GM10248 (cell line): ENCODE results near the gene LSMEM2.

Source experiments
- CTCF ChIA-PET: fragments of 300-600 bp; sonication (Branson Sonifier 250); formaldehyde crosslinking; extraction: SDS; loops from one replicate; lab custom pipeline; 2021; ENCODE audit warnings: antibody characterized with exemption; lab: Yijun Ruan, JAX
- POLR2A ChIA-PET: fragments of 350-650 bp; sonication (Branson Sonifier 250); formaldehyde crosslinking; extraction: SDS; loops from one replicate; lab custom pipeline; 2020; ENCODE audit warnings: antibody characterized with exemption; lab: Yijun Ruan, JAX
- DNase-seq: peaks from one replicate; pipeline ENCODE4 v3.0.0; 2012; ENCODE audit errors: extremely low spot score
- TF ChIP-seq, protein P1 (sequence below): IDR thresholded peaks from 2 replicates; pipeline ENCODE4 v1.5.1; 2012; ENCODE audit warnings: mild to moderate bottlenecking, low read depth; ENCODE audit errors: extremely low read depth, missing control alignments, control extremely low read depth

LSMEM2 gene

GRCh38 chr3:50331364-50331907, 52.5 kb downstream of the LSMEM2 start:
- ChIA-PET POLR2A (interaction anchor here (0.6 kb wide), 1 partner anchor 937 kb away, joined by 5 read pairs; no protein-coding TSS in a partner anchor), CTCF (interaction anchor here (1.3 to 1.5 kb wide), 2 partner anchors 16 to 71 kb away, joined by 4 read pairs; no protein-coding TSS in a partner anchor)
- TF ChIP-seq, protein P1, sequence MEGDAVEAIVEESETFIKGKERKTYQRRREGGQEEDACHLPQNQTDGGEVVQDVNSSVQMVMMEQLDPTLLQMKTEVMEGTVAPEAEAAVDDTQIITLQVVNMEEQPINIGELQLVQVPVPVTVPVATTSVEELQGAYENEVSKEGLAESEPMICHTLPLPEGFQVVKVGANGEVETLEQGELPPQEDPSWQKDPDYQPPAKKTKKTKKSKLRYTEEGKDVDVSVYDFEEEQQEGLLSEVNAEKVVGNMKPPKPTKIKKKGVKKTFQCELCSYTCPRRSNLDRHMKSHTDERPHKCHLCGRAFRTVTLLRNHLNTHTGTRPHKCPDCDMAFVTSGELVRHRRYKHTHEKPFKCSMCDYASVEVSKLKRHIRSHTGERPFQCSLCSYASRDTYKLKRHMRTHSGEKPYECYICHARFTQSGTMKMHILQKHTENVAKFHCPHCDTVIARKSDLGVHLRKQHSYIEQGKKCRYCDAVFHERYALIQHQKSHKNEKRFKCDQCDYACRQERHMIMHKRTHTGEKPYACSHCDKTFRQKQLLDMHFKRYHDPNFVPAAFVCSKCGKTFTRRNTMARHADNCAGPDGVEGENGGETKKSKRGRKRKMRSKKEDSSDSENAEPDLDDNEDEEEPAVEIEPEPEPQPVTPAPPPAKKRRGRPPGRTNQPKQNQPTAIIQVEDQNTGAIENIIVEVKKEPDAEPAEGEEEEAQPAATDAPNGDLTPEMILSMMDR: no peak
- DNase-seq: no peak

DNA sequence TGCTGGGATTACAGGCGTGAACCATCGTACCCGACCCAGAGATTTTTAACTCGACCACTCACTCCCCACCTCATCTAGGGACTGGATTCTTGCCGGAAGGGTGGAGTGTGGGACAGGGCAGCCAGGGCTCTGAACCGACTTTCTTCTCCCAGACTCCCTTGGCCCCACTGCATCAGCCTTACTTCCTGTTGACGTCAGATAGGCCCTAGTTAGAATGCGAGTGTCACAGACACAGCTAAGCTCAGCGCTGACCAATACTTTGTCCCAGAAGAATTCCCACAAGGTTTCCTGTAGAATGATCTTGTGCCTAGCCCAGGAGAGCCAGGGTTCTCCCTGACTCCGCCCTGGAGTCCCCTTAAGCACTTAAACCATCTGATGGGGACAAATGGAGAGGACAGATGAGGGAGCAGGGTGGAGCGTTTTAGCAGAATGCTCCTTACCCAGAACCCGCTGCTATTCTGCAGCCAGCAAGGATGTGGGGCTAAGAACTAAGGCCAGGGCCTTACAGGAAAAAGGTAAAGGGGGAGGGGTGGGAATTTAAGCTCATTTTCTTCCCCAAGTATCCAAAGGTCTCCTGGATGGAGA, 54.9 kb downstream of the LSMEM2 start:
- ChIA-PET CTCF (interaction anchor here (1.0 to 2.3 kb wide), 4 partner anchors 9 to 87 kb away, joined by 3 to 12 read pairs (median 5); no protein-coding TSS in a partner anchor), POLR2A (no interaction called here)
- no peak for DNase-seq
- TF ChIP-seq, protein P1: no peak

- TF ChIP-seq, protein P1: no peak
- POLR2A ChIA-PET: no interaction called here
- no peak for DNase-seq
- CTCF ChIA-PET: interaction anchor here (1.0 to 2.3 kb wide), 4 partner anchors 10 to 88 kb away, joined by 3 to 12 read pairs (median 5); no protein-coding TSS in a partner anchor
These were observed 55.6 kb downstream of the LSMEM2 start for GRCh38 chr3:50334339-50335075.

DNA sequence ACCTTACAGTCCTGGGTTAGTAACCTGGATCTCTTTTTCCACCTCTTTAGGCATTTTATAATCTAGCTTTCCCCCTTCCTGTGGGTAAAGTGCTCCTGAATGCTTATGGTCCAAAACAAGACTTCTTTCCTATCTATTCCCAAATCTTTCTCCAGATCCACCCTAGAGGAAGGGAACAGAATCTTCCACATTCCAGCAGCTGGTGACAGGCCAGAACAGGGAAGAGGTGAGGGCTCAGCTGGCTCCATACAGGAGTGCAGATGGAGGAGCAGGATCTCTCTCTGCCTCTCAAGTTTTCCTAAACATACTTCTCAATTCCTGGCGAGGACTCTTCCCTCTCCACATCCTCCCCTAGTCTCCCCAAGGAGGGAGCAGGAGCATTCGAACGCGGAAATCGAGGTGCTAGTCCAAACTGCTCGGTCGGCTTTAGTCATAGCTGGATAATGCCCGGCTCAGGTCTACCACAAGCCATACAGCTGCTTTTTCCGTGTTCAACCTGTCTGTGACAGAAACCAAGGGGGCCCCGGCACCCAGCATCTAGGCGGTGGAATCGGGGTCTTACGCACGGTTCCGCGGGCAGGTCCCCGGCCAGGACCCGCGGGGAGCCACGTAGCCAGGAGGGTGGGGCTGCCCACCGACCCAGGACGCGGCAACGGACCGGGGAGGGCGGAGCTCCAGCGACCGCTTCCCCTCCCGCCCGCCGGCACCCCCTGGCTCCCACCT, 57.7 kb downstream of the LSMEM2 start:
- ChIA-PET POLR2A (interaction anchor here (0.6 to 2.8 kb wide), 7 partner anchors 8 to 45 kb away, joined by 3 to 30 read pairs (median 4); partner anchors contain the start of genes CYB561D2, HYAL3, NAA80 and NPRL2), CTCF (interaction anchor here (0.9 to 6.6 kb wide), 17 partner anchors 9 to 1098 kb away, joined by 3 to 55 read pairs (median 4); partner anchors contain the start of genes CYB561D2, HYAL2, HYAL3 and NAA80)
- TF ChIP-seq, protein P1: no peak
- DNase-seq: no peak

DNA sequence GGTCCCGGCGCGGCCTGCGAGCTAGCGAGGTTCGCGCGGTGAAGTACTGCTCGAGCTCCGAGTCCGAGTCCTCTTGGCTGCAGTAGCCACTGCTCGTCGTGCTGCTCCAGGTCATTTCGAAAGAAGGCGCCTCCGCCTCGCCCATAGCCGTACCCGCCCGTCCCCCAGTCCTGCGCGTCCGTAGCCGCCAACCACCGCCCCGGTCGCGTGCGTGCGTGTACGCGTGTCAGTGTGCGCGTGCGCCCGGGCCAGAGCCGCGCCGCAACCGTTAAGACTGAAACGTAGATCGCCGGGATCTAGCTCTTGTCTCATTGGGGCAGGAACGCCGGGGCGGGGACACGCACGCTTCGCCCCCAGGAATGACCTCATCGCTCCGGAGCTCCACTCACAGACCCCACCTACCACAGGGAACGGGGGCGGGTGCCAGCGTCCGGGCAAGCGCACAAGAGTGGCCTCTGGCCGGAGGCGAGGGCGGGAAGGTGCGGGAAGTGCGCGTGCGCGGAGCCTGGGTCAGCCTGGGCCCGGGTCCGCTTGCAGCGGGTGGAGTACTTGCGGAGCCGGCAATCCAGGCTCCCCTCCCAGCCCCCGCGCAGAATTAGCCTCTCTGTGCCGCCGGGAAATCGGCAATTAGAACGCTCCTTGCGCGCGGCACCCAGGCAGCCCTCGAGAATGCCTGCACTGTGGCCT, 58.4 kb downstream of the LSMEM2 start:
- ChIA-PET CTCF (interaction anchor here (0.9 to 6.6 kb wide), 13 partner anchors 10 to 1098 kb away, joined by 3 to 55 read pairs (median 5); partner anchors contain the start of genes CYB561D2, HYAL2, HYAL3 and NAA80), POLR2A (interaction anchor here (0.6 to 2.8 kb wide), 8 partner anchors 9 to 212 kb away, joined by 3 to 30 read pairs (median 4); partner anchors contain the start of genes CYB561D2, HYAL3, NAA80 and NPRL2)
- TF ChIP-seq, protein P1: no peak
- peak; percentile 99 for DNase-seq
